Left cardiac atrium (tissue), 4 donors: ENCODE data around the gene BLTP3B. TPM values are rescaled to one million over a fixed set of nuclear protein-coding genes. Genes with fewer than 3 reads are reported as not detected.
"Not testable (repeated sequence)": the region's sequence is repeated elsewhere in the genome, so short reads cannot be mapped to it uniquely, and the experiment has no call there.

Experiments
- ATAC-seq, 2 donors: fragments of 200-7000 bp; cut with Tn5 transposase; one replicate each; pipeline ENCODE4 v1.9.1; 2020; ENCODE audit warnings: mild to moderate bottlenecking in 2 of 2, moderate library complexity in 2 of 2
- DNase-seq: peaks from one replicate; pipeline ENCODE4 v3.0.0-alpha.2; 2020
- intact Hi-C, 2 donors: fragments of 100-400 bp; cut with DNase I; formaldehyde crosslinking; loops; one replicate each; pipeline versions ENCODE4 v1.14.1 to v1.15.1; 2022 to 2023
- long read RNA-seq: library from polyadenylated mRNA; unstranded; transcript quantifications from one replicate; pipeline ENCODE4 v2.0.0, GENCODE V29; 2021
- total RNA-seq, 2 donors: library from RNA; stranded (reverse); fragmentation: NEBNext Ultra II Directional; extraction: Animal tissue kit (Norgen Biotek cat#: 25700); gene quantifications; one replicate each; pipeline ENCODE4 v1.2.1, GENCODE V29; 2021
- donor health status: DM: no; HTN: yes; CAD: no.
- donor health status: DM: no; HTN: yes; CAD: no; lungs with severe emphysema.
- donor health status: DM: yes; HTN: yes; CAD: no.
- donor health status: Dilated cardiomyopathy.

Gene BLTP3B
- 10 to 100 TPM; 13.5 to 19.4 TPM for total RNA-seq
- long read RNA-seq, partial matches to known transcripts, result 13 of 16 reads
- long read RNA-seq, other reads (novel, unspliced or antisense), result 1 of 16 reads

- peak; percentile 93 for DNase-seq
- ATAC-seq, result peak; percentile 99
- intact Hi-C loops, result loop anchor here in 1 of 2 donors (5.0 kb wide), 1 partner anchor 59 kb away; the partner anchor contains the start of gene ACTR6
These were observed at the start of gene BLTP3B for GRCh38 chr12:100142851-100143559. TSS of gene BLTP3B (minus strand) at chr12:100142874. CDS start at chr12:100142635, 239 bp downstream.

- ATAC-seq (peak in 1 of 2 donors; percentile 35), DNase-seq (no peak)
- intact Hi-C loops, result no loop called here
These were observed 47.1 kb upstream of the BLTP3B start for GRCh38 chr12:100189636-100190394.

- DNase-seq, result not testable (repeated sequence)
These were observed 46.4 kb upstream of the BLTP3B start for GRCh38 chr12:100188888-100189635.

GRCh38 chr12:100187857-100188519 lies 45.3 kb upstream of the BLTP3B start:
- no peak for ATAC-seq
- no peak for DNase-seq
- intact Hi-C loops, result no loop called here

More at GRCh38 chr12:100188888-100189635, 46.4 kb upstream of the BLTP3B start:
- ATAC-seq, intact Hi-C loops: not testable (repeated sequence)

GRCh38 chr12:100187068-100187467 lies 44.4 kb upstream of the BLTP3B start:
- ATAC-seq (peak in 1 of 2 donors; percentile 25), DNase-seq (no peak)
- intact Hi-C loops, result no loop called here

- ATAC-seq (peak; percentile 35 to 65), DNase-seq (no peak)
- intact Hi-C loops, result no loop called here
These were observed 43.4 kb upstream of the BLTP3B start for GRCh38 chr12:100186071-100186470.

GRCh38 chr12:100185361-100185894 lies 42.8 kb upstream of the BLTP3B start:
- intact Hi-C loops, result no loop called here
- DNase-seq, result no peak
- ATAC-seq, result peak; percentile 20 to 42

- DNase-seq, result no peak
These were observed 42.0 kb upstream of the BLTP3B start for GRCh38 chr12:100184549-100185145.

GRCh38 chr12:100179252-100179651 lies 36.6 kb upstream of the BLTP3B start:
- no peak for ATAC-seq
- intact Hi-C loops, result no loop called here

More at GRCh38 chr12:100184549-100185145, 42.0 kb upstream of the BLTP3B start:
- intact Hi-C loops, result no loop called here
- ATAC-seq, result no peak

GRCh38 chr12:100176493-100176892 lies 33.8 kb upstream of the BLTP3B start:
- ATAC-seq, intact Hi-C loops, DNase-seq: not testable (repeated sequence)

More at GRCh38 chr12:100179252-100179651, 36.6 kb upstream of the BLTP3B start:
- DNase-seq, result no peak

- DNase-seq, result no peak
- intact Hi-C loops, result no loop called here
- no peak for ATAC-seq
These were observed 31.8 kb upstream of the BLTP3B start for GRCh38 chr12:100174495-100174894.

GRCh38 chr12:100173111-100173510 lies 30.4 kb upstream of the BLTP3B start:
- intact Hi-C loops, result no loop called here
- DNase-seq, result no peak

GRCh38 chr12:100171248-100171647 lies 28.6 kb upstream of the BLTP3B start:
- no peak for ATAC-seq
- intact Hi-C loops, result no loop called here
- no peak for DNase-seq

More at GRCh38 chr12:100173111-100173510, 30.4 kb upstream of the BLTP3B start:
- ATAC-seq, result no peak

- DNase-seq (no peak), ATAC-seq (peak; percentile 55 to 93)
- intact Hi-C loops, result no loop called here
These were observed 27.7 kb upstream of the BLTP3B start for GRCh38 chr12:100170313-100170858.

- DNase-seq (no peak), ATAC-seq (no peak)
- intact Hi-C loops, result no loop called here
These were observed 26.7 kb upstream of the BLTP3B start for GRCh38 chr12:100169345-100169744.

GRCh38 chr12:100168562-100168961 lies 25.9 kb upstream of the BLTP3B start:
- ATAC-seq (no peak), DNase-seq (no peak)
- intact Hi-C loops, result no loop called here

GRCh38 chr12:100166232-100166631 lies 23.6 kb upstream of the BLTP3B start:
- ATAC-seq (no peak), DNase-seq (no peak)
- intact Hi-C loops, result no loop called here

- ATAC-seq (no peak), DNase-seq (no peak)
- intact Hi-C loops, result no loop called here
These were observed 22.7 kb upstream of the BLTP3B start for GRCh38 chr12:100165356-100165755.
